Bronchial smooth muscle cell (primary cell): Measurements from ENCODE around the gene UGT3A2. TPM values are rescaled to one million over a fixed set of nuclear protein-coding genes. Genes with fewer than 3 reads are reported as not detected.

Source experiments
- total RNA-seq: library from RNA; depleted of rRNA; stranded (reverse); fragments of >200 nt; gene quantifications from 2 replicates; pipeline ENCODE4 v1.2.1, GENCODE V29; 2014

Gene UGT3A2
- total RNA-seq: not detected in 2 replicates

DNA sequence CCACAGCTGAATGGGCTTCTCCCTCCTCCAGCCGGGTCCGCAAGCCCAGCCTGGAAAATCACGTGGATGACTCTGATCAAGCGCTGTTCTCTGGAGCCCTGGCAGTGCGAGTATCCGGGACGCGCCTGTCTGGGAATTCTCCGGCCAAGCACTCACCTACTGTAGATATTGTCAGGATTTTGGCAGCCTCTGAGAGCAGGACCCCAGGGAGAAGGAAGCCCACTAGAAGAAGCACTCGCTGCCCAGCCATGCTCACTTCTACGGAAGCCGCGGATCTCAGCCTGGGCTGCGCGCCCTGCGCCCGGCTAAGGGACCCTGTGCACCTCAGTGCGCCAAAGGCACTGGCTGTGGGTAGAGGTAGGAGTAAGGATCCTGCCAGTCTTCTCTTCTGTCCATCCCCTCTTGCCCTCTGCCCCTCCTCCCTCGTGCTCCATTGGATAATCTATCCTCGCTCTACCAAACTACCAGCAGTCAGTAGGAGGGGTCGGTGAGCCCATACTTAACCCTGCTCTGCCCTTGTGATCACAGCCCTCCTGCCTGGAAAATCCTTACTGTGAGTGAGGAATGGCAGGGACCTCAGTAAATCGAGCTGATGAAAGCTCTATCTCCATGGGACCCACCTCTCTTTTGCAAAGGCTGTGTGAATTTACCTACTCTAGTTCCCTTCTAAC is at the start of gene UGT3A2:
Gene UGT3A2 (minus strand): TSS at position 343 of the 671 bp plus-strand sequence. CDS start 93 bp downstream, at position 250.

DNA sequence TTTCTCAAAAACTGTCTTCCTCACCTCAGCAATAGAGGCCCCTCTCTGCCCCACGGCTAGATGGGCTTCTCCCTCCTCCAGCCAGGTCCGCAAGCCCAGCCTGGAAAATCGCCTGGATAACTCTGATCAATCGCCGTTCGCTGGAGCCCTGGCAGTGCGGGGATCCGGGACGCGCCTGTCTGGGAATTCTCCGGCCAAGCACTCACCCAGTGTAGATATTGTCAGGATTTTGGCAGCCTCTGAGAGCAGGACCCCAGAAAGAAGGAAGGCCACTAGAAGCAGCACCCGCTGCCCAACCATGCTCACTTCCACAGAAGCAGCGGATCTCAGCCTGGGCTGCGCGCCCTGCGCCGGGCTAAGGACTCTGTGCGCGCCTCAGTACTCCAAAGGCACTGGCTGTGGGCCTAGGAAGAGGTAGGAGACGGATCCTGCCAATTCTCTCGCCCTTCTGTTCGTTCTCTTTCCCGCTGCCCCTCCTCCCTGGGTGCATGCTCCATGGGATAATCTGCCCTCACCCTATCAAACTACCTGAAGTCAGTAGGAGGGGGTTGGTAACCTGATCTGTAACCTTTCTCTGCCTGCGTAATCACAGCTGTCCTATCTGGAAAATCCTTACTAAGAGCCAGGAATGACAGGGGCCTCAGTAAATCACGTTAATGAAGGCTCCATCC is 75.6 kb downstream of the UGT3A2 start, which contains the start of gene UGT3A1:
Gene UGT3A1 (minus strand): TSS at position 450 of the 671 bp plus-strand sequence. CDS start 150 bp downstream, at position 300.

Other genes with a start within 250 kb of the UGT3A2 start
- gene IL7R, start 210.0 kb downstream of the UGT3A2 start, total RNA-seq: 0.17 and 0.79 TPM in 2 replicates
- gene CAPSL, start 128.3 kb downstream of the UGT3A2 start, total RNA-seq: not detected in 2 replicates
- not detected in 2 replicates for gene UGT3A1, start 75.5 kb downstream of the UGT3A2 start, total RNA-seq
- gene LMBRD2, start 85.0 kb upstream of the UGT3A2 start, total RNA-seq: 11.3 and 14.3 TPM in 2 replicates
- gene SKP2, start 85.2 kb upstream of the UGT3A2 start, total RNA-seq: 7.3 and 15.0 TPM in 2 replicates
- gene NADK2, start 175.0 kb upstream of the UGT3A2 start, total RNA-seq: 27.9 and 32.4 TPM in 2 replicates
- under 0.01 and 1.1 TPM in 2 replicates for gene RANBP3L, start 235.0 kb upstream of the UGT3A2 start, total RNA-seq